Measurements from ENCODE around the gene ADAMTS14. TPM values are rescaled to one million over a fixed set of nuclear protein-coding genes. Genes with fewer than 3 reads are reported as not detected.
A peak's percentile ranks its signal among the peaks of the same experiment; 100 is the strongest.

Gene ADAMTS14
- total RNA-seq, 2 experiments from 2014 or later = 0.16 to 0.25 TPM

- ChIA-PET POLR2A (no interaction called here), CTCF (no interaction called here)
- H3K4me3 Mint-ChIP-seq = no peak overlapping the region
- H3K27ac Mint-ChIP-seq = no peak overlapping the region
- DNase-seq = no peak
- ATAC-seq = no peak
- no peaks in the 10 kb centered on the region for H3K27me3 Mint-ChIP-seq
- intact Hi-C loops (cut with micrococcal nuclease) = no loop called here
- no peaks in the 10 kb centered on the region for H3K9me3 Mint-ChIP-seq
- H3K4me1 Mint-ChIP-seq (ENCODE audit: low read depth) = peaks cover 29% of the 10 kb centered on the region
- TF ChIP-seq CTCF (IDR thresholded peaks at IDR 0.05) = no peak
- H3K36me3 Mint-ChIP-seq (ENCODE audit: low read depth) = no peaks in the 10 kb centered on the region
Measured at GRCh38 chr10:70683940-70684339, 11.6 kb downstream of the ADAMTS14 start.

GRCh38 chr10:70684374-70684773 is 12.1 kb downstream of the ADAMTS14 start:
- intact Hi-C loops (cut with micrococcal nuclease) = no loop called here
- no peaks in the 10 kb centered on the region for H3K27me3 Mint-ChIP-seq
- no peak for DNase-seq
- no peak for ATAC-seq
- no peak for TF ChIP-seq CTCF (IDR thresholded peaks at IDR 0.05)
- ChIA-PET POLR2A (no interaction called here), CTCF (no interaction called here)
- no peak overlapping the region for H3K4me3 Mint-ChIP-seq
- no peak overlapping the region for H3K27ac Mint-ChIP-seq
- H3K36me3 Mint-ChIP-seq (ENCODE audit: low read depth) = no peaks in the 10 kb centered on the region
- peaks cover 29% of the 10 kb centered on the region for H3K4me1 Mint-ChIP-seq (ENCODE audit: low read depth)
- no peaks in the 10 kb centered on the region for H3K9me3 Mint-ChIP-seq

DNA sequence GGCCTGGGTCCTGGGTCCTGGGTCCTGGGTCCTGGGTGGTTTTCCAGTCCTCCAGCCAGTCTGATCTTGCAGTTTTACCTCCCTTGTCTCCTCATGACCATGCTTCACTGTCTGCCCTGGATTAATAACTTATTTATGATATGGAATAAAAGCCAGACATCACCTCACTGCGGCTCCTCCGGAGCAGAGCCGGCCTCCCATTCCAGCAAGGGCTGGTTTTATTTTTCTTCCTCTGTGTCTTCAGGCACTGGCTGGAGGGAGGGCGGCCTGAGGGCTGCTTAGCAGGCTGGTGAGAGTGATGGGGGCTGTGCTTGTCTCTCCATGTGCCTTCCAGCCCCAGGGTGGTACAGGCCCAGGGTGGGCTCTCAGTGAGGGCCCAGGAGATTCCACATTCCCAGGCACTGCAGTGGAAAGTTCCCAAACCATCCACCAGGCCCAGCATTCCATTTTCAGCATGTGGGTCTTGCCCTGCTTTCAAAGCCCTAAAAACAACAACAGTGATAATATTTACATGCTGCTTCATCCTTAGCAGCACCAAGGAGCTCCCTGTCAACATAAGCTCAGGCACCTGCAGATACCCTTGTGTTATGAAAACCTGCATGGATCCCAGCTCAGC is 12.6 kb downstream of the ADAMTS14 start:
- no peak overlapping the region for H3K27ac Mint-ChIP-seq
- POLR2A ChIA-PET = no interaction called here
- intact Hi-C loops (cut with micrococcal nuclease) = no loop called here

GRCh38 chr10:70685455-70685911 is 13.2 kb downstream of the ADAMTS14 start:
- H3K27me3 Mint-ChIP-seq = no peaks in the 10 kb centered on the region
- intact Hi-C loops (cut with micrococcal nuclease) = no loop called here
- H3K36me3 Mint-ChIP-seq (ENCODE audit: low read depth) = no peaks in the 10 kb centered on the region
- H3K9me3 Mint-ChIP-seq = no peaks in the 10 kb centered on the region
- DNase-seq (no peak), ATAC-seq (peak; percentile 52)
- peaks cover 29% of the 10 kb centered on the region for H3K4me1 Mint-ChIP-seq (ENCODE audit: low read depth)
- TF ChIP-seq CTCF (IDR thresholded peaks at IDR 0.05) = no peak
- ChIA-PET CTCF (no interaction called here), POLR2A (no interaction called here)
- H3K27ac Mint-ChIP-seq = no peak overlapping the region
- H3K4me3 Mint-ChIP-seq = no peak overlapping the region

More for the DNA sequence above, 12.6 kb downstream of the ADAMTS14 start:
- CTCF ChIA-PET = no interaction called here
- DNase-seq (no peak), ATAC-seq (no peak)
- H3K36me3 Mint-ChIP-seq (ENCODE audit: low read depth) = no peaks in the 10 kb centered on the region
- H3K4me1 Mint-ChIP-seq (ENCODE audit: low read depth) = peaks cover 29% of the 10 kb centered on the region
- H3K4me3 Mint-ChIP-seq = no peak overlapping the region
- H3K9me3 Mint-ChIP-seq = no peaks in the 10 kb centered on the region
- TF ChIP-seq CTCF (IDR thresholded peaks at IDR 0.05) = no peak
- H3K27me3 Mint-ChIP-seq = no peaks in the 10 kb centered on the region

- Mint-ChIP-seq H3K36me3 (ENCODE audit: low read depth) (no peaks in the 10 kb centered on the region), H3K4me1 (ENCODE audit: low read depth) (peaks cover 6% of the 10 kb centered on the region), H3K27me3 (no peaks in the 10 kb centered on the region), H3K9me3 (no peaks in the 10 kb centered on the region), H3K4me3 (no peak overlapping the region), H3K27ac (no peak overlapping the region)
- no peak for DNase-seq
- ATAC-seq = no peak
- CTCF ChIA-PET = no interaction called here
- intact Hi-C loops (cut with micrococcal nuclease) = no loop called here
- TF ChIP-seq CTCF (IDR thresholded peaks at IDR 0.05) = no peak
- POLR2A ChIA-PET = no interaction called here
Measured at GRCh38 chr10:70688828-70689227, 16.5 kb downstream of the ADAMTS14 start.

Measured in activated CD8-positive, alpha-beta T cell treated with anti-CD3 and anti-CD28 coated beads for 36 hours (primary cell).